ENCODE measurements around the gene MEOX1.

GRCh38 chr17:43679401-43679800, 17.7 kb upstream of the MEOX1 start:
- TF ChIP-seq CTCF (IDR thresholded peaks at IDR 0.05; ENCODE audit: control extremely low read depth in 1 of 3, insufficient read depth in 1 of 3, low read depth in 1 of 3, low read length in 3 of 3), result no peak
- TF ChIP-seq CHD2 (IDR thresholded peaks at IDR 0.05; ENCODE audit: low read length), result no peak
- no peak for TF ChIP-seq ASH2L (IDR thresholded peaks at IDR 0.05; ENCODE audit: low read length)
- no peak for TF ChIP-seq POLR2A (IDR thresholded peaks at IDR 0.05; ENCODE audit: control extremely low read depth in 1 of 2, low read depth in 2 of 2, low read length in 2 of 2)
- TF ChIP-seq POLR2AphosphoS5 (IDR thresholded peaks at IDR 0.05; ENCODE audit: low read depth, low read length), result no peak
- TF ChIP-seq EZH2 (IDR thresholded peaks at IDR 0.05; ENCODE audit: low read depth, low read length, severe bottlenecking), result no peak
- no peak for TF ChIP-seq JUN (IDR thresholded peaks at IDR 0.05; ENCODE audit: low read depth, low read length)
- TF ChIP-seq, protein P1, sequence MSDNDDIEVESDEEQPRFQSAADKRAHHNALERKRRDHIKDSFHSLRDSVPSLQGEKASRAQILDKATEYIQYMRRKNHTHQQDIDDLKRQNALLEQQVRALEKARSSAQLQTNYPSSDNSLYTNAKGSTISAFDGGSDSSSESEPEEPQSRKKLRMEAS (IDR thresholded peaks at IDR 0.05), result no peak
- no peak for TF ChIP-seq PHF8 (conservative IDR thresholded peaks at IDR 0.05; ENCODE audit: low read depth, low read length)
